HT-29 (cell line): ENCODE measurements around the gene DSE. TPM values are rescaled to one million over a fixed set of nuclear protein-coding genes. Genes with fewer than 3 reads are reported as not detected.
A peak's percentile ranks its signal among the peaks of the same experiment; 100 is the strongest.

Source experiments
- DNase-seq: peaks from one replicate; pipeline ENCODE4 v3.0.0-alpha.2; 2015; ENCODE audit warnings: low spot score
- total RNA-seq: library from RNA; depleted of rRNA; stranded (reverse); fragments of >200 nt; shearing (Covaris generic); gene quantifications from 2 replicates; pipeline ENCODE4 v1.2.3, GENCODE V29; 2014

Gene DSE
- total RNA-seq, 1 experiment from 2014 or later: 1.9 TPM

- no peak for DNase-seq
These were observed 39.0 kb downstream of the DSE start for GRCh38 chr6:116409756-116410155.

DNA sequence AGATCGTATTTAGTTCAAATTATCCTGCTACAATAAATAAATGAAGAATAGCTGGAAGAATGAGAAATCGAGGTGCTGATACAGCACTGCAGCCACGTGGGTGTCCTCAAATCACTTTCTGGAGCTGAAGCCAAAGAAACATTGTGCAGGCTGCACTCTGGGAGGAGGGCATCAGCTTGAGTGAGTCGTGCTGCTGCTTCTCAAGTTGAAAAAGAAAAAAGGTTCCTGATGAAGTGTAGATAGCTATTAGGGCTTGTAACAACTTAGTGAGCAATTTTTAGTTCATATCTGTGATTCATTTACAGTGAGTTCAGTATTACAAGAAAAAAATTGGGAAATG lies 40.5 kb downstream of the DSE start:
- DNase-seq: no peak

GRCh38 chr6:116412270-116412669 lies 41.5 kb downstream of the DSE start:
- no peak for DNase-seq

GRCh38 chr6:116413357-116413756 lies 42.6 kb downstream of the DSE start:
- DNase-seq: no peak

- DNase-seq: no peak
These were observed 46.9 kb downstream of the DSE start for GRCh38 chr6:116417661-116418060.

DNA sequence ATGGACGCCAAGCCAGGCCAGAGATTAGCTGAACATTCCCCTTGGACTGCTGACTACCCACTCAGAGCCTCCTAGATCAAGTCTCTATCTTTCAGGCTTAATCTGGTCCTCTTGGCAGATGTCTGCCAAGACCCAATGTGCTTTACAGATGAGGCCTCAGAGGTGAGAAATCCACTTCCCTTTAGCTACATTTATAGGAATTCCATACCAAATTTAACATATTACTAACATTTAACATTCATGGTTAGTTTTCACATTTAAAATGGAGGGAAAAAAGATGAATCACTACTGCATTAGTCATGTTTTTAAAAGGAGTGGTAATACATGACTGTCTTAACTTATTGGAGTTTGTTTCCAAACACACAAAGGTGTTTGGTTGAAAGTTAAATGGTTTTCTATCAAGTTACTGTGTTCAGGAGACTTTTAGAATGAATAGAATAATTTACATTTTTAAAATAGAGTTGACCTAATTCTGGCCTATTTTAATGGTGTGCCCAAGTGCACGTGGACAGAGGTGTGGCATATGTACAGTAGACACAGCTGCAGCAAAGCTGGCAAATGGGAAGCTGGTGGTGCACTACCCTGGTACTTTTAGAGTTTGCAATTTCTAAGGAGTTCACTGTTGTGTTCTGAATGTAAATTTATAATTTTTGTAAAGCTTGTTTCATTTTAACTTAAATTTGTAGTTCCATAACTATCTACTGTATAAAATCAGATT lies 48.5 kb downstream of the DSE start:
- no peak for DNase-seq

- no peak for DNase-seq
These were observed 49.6 kb downstream of the DSE start for GRCh38 chr6:116420341-116420740.

- no peak for DNase-seq
These were observed 51.5 kb downstream of the DSE start for GRCh38 chr6:116422238-116422637.

DNA sequence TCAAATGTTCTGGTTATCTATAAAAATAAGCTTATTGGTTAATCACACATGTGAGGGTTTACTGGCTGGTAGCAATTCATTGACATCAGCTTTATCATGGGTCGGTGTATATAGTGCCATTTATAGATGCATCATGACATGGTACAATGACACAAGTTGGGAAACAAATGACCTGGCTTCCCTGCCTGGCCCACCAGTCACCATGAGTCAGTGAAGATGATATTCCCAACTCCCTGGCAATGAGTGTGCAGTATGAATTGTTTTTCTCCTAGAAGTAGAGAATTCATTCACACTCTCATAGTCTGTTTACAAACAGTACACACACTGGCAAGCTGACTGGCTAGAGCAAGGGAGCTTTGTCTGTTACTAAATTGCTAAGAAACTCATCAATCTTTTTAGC lies 53.3 kb downstream of the DSE start:
- DNase-seq: no peak

DNA sequence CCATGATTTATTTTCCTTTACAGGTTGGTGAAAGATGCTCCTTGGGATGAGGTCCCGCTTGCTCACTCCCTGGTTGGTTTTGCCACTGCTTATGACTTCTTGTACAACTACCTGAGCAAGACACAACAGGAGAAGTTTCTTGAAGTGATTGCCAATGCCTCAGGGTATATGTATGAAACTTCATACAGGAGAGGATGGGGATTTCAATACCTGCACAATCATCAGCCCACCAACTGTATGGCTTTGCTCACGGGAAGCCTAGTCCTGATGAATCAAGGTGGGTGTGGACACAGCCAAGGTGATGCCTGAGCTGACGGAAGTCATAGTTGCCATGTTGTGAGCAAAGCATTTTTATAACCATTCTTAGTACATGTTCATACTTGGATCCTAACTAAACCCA lies 55.8 kb downstream of the DSE start:
- no peak for DNase-seq

DNA sequence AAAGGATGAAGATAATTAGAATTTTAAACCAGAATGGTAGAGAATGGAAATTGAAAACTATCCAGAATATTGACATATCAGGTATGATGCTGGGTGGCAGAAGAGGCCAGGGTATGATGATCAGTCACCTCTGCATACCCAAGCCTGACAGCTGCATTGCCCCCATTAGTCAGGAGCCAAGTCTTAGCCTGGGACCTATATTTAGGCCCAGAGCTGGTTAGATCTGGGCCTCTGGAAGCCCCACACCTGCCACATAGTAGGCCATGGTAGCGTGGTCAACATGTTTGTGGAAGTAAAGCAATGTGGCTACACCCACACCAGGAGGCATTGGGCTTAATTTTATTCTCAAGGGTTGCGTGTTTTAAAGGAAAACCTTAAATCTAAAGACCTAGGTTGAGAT lies 58.4 kb downstream of the DSE start:
- no peak for DNase-seq

DNA sequence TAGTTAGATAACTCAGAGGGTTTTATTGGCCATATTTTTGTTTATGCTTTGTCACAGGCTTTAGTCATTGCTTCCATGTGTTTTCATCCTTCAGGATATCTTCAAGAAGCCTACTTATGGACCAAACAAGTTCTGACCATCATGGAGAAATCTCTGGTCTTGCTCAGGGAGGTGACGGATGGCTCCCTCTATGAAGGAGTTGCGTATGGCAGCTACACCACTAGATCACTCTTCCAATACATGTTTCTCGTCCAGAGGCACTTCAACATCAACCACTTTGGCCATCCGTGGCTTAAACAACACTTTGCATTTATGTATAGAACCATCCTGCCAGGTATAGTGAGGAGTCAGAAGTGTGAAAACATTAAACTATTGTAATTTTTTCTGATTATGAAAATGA lies 60.1 kb downstream of the DSE start:
- no peak for DNase-seq

DNA sequence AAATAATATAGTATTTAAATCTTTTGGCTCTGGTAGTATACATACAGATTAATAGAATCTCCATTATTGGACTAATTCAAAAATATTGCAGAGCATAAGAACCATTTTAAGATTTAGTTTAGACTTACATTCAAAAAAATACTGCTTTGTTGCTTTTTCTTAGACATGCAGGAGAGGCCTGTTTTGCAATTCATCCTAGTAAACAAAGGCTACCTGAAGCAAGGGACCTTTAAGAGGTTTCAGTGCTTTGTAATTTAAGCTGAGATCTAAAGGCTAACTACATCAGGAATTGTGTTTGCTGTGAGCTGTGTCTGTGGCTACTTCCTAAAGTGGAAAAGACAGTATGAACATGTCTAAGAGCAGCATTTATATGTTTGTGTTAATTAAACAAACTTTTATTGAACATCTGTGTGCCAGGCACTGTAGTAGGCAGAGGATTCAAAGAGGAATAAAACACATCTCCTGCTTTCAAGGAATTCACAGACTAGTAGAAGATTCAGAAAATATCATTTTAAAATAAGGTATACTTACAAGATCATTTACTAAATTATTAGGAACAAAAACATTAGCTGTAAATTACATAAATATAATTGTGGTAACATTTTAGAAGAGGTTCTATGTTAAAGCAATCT lies 61.3 kb downstream of the DSE start:
- DNase-seq: no peak

GRCh38 chr6:116433206-116433712 lies 62.5 kb downstream of the DSE start:
- DNase-seq: no peak

- no peak for DNase-seq
These were observed 63.4 kb downstream of the DSE start for GRCh38 chr6:116434056-116434725.

- DNase-seq: no peak
These were observed 65.8 kb downstream of the DSE start for GRCh38 chr6:116436586-116436985.

DNA sequence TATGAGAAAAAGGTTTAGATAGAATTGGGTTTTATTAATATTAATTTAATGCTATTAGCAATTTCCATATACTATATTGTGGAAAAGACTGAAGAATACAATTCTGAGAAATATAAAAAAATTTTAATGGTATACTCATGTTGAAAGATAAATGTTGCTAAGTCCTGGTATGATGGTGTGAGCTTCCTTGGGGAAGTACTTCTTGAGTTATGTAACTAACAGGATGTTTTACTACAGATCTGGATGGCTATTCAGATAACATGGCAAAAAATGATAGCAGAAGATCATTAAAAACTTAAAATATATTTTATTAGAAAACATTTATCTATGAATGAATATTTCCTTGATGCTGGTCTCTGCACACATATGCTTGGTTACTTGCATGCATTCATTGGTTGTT lies 66.9 kb downstream of the DSE start:
- DNase-seq: no peak

DNA sequence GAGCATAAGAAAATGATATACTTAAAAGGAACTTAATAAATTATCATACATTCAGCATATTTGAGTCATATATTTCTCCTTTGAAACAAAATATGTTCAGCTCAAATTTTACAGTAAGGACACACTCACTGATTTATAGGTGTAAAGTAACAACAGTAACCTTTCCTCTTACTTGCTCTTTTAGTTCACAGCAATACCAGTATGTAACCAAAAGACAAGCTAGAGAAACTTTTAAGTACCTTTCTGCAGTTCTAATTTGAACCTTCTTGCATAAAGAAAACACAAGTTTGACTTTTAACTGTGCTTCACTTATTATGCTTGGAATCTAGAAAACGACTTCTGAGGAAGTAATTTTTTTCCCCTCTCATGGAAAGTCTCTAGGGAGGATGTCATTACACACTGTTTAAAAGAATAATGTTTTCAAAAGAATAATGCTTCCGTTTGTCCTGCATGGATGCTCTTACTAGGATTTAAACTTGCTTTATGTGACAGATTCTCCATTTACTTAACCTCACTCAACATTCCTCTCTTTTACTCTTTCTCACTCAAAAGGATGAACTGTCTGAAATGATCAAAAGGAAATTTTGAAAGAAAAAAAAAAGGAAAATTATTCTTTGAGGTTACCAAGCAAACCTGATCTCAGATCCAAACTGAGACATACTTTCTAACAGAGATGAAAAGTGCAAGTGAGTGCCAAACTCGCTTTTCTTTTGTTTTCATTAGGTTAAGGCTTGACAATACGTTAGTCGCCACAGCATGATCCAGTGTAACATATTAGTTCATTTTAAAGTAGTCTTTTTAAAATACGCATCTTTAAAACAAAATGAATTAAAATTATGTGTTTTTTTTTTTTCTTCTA lies 68.1 kb downstream of the DSE start:
- DNase-seq: no peak

- no peak for DNase-seq
These were observed 68.8 kb downstream of the DSE start for GRCh38 chr6:116439522-116440051.

GRCh38 chr6:116443105-116443504 lies 72.4 kb downstream of the DSE start:
- DNase-seq: no peak

- peak; percentile 49 for DNase-seq
These were observed 73.3 kb downstream of the DSE start for GRCh38 chr6:116444092-116444491.

DNA sequence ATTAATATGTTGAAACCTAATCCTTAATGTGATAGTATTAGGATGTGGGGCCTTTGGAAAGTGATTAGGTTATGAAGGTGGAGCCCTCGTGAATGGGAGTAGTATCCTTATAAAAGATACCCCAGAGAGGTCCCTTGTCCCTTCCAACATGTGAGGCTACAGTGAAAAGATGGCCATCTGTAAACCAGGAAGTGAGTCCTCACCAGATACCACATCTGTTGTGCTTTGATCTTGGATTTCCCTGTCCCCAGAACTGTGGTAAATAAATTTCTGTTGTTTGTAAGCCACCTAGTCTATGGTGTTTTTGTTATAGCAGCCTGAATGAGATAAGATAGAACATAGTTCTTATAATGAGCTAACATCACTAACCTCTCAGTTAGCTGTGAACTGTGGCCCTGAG lies 73.8 kb downstream of the DSE start:
- DNase-seq: no peak
